Epithelial cell of proximal tubule (primary cell): ENCODE data around the gene LZTFL1. TPM values are rescaled to one million over a fixed set of nuclear protein-coding genes. Genes with fewer than 3 reads are reported as not detected.

ENCODE experiments used
- DNase-seq: peaks from one replicate; pipeline ENCODE4 v3.0.0-alpha.2; 2011; ENCODE audit warnings: low read depth
- H3K4me3 ChIP-seq: 2 replicates; pipeline ENCODE4 v1.5.1; 2011; ENCODE audit warnings: low read depth, mild to moderate bottlenecking, low read length
- total RNA-seq: library from RNA; depleted of rRNA; stranded (reverse); fragments of >200 nt; gene quantifications from 2 replicates; pipeline ENCODE4 v1.2.3, GENCODE V29; 2015
- TF ChIP-seq, protein P1 (sequence below): conservative IDR thresholded peaks from 2 replicates; pipeline ENCODE4 v1.5.1; 2012; ENCODE audit warnings: low read depth, mild to moderate bottlenecking, low read length

The LZTFL1 gene
- total RNA-seq, 1 donor from 2014 or later, result 8.6 TPM

- no peak for DNase-seq
- no peak overlapping the region for H3K4me3 ChIP-seq
- TF ChIP-seq, protein P1, sequence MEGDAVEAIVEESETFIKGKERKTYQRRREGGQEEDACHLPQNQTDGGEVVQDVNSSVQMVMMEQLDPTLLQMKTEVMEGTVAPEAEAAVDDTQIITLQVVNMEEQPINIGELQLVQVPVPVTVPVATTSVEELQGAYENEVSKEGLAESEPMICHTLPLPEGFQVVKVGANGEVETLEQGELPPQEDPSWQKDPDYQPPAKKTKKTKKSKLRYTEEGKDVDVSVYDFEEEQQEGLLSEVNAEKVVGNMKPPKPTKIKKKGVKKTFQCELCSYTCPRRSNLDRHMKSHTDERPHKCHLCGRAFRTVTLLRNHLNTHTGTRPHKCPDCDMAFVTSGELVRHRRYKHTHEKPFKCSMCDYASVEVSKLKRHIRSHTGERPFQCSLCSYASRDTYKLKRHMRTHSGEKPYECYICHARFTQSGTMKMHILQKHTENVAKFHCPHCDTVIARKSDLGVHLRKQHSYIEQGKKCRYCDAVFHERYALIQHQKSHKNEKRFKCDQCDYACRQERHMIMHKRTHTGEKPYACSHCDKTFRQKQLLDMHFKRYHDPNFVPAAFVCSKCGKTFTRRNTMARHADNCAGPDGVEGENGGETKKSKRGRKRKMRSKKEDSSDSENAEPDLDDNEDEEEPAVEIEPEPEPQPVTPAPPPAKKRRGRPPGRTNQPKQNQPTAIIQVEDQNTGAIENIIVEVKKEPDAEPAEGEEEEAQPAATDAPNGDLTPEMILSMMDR, result no peak
Measured at GRCh38 chr3:45830121-45830520, 11.8 kb downstream of the LZTFL1 start.

DNA sequence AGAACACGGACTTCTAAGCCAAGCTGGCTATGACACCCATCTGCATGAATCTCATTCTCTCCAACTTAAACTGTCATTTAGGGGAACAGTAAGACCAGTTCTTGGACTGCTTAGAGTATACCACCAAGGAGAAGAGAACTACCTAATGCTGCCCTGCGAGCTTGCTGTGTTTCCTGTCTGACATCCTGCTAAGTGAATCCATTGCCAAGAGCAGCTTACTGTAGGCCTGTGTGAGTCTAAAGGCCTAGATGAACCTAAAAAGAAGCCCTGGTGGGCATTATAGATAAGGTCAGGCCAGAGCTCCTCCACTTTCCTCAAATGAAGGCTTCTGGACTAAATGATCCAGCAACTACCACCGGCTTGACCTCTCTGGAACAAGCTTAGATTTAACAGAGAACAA lies 15.0 kb downstream of the LZTFL1 start:
- no peak overlapping the region for H3K4me3 ChIP-seq
- TF ChIP-seq, protein P1, result no peak
- DNase-seq, result no peak

DNA sequence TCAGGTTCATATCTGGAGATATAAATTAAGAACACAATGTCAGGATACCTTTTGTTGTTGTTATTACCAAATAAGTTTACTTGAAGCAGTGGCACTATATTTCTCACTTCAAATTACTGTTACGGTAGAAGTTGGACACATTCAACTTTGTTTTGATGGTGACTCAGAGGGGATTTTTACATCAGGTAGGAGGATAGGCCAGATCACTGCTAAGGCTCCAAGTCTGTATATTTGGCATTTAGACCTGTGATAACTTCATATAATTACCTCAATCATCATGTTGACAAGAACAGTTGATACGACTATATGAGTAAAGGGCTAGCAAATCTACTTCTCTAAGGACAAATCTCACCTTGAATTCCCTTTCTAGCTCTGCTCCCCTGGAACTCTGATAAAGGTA lies 15.6 kb downstream of the LZTFL1 start:
- DNase-seq, result no peak
- TF ChIP-seq, protein P1, result no peak
- H3K4me3 ChIP-seq, result no peak overlapping the region

DNA sequence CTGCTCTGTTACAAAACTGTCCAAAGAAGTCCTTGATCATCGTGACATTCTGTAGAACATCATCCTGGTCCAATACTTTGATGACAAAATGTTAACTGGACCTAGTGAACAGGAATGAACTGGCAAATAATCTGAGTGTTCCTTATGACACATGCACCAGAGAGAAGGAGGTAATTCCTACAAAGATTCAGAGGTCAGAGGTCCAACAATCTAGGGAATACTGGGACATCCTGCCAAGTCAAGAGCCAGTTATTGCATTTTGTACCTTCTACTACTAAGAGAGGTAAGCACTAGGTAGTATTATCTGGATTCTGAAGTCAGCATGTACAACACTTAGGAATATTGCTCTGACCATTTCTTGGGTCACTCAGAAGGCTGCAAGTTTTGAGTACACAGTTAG lies 20.8 kb downstream of the LZTFL1 start:
- TF ChIP-seq, protein P1, result no peak
- DNase-seq, result no peak
- no peak overlapping the region for H3K4me3 ChIP-seq

GRCh38 chr3:45819543-45819942 lies 22.4 kb downstream of the LZTFL1 start:
- TF ChIP-seq, protein P1, result no peak
- no peak overlapping the region for H3K4me3 ChIP-seq
- no peak for DNase-seq

DNA sequence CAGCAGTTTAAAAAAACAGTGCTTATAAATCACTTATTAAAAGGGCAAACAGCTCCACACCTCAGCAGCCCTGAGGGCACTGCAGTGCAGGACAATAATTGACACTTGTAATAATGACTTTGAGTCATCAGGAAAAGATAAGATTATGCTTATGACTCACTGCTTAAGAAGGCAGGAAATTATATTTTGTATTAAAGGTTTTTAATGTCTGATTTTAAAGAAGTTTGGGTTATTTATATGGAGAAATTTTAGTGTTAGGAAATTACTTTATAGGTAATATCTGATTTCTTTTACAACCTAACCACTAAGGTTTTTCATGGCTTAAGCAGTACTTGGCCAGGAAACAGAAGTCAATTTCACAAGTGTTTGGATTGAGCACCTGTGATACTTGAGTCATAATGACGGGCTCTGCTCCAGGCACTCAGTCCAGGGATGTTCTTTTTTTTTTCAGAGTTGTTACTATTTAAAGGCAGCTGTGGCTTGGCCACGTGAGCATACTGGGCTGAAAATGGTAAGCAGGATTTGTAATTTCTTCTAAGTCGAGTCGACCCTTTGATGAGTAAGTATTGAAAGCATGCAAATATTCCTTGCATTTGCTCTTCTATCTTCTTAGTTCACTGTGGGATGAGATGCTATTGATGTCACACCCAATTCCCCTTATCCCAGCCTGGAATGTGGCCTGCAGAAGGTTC lies 23.9 kb downstream of the LZTFL1 start:
- no peak overlapping the region for H3K4me3 ChIP-seq
- DNase-seq, result peak; percentile 99
- TF ChIP-seq, protein P1, result no peak

- H3K4me3 ChIP-seq, result no peak overlapping the region
- TF ChIP-seq, protein P1, result no peak
- no peak for DNase-seq
Measured at GRCh38 chr3:45816544-45816943, 25.4 kb downstream of the LZTFL1 start.
